T-cell (primary cell): ENCODE measurements around the gene SH3RF1. TPM values are rescaled to one million over a fixed set of nuclear protein-coding genes. Genes with fewer than 3 reads are reported as not detected.

Experiments used
- ATAC-seq, 4 experiments: fragments of 200-7000 bp in 3 of 4; fragments of 150-1000 bp in 1 of 4; cut with Tn5 transposase; replicated peaks in 1 of 4; 1 replicate in 3 of 4; 2 replicates in 1 of 4; pipeline ENCODE4 v1.10.0; 2021; ENCODE audit warnings: moderate library complexity in 3 of 4, mild to moderate bottlenecking in 2 of 4, moderate number of reproducible peaks in 1 of 4
- CTCF ChIA-PET, 2 donors: fragments of 300-600 bp; sonication (Branson Sonifier 250); formaldehyde crosslinking; loops; one replicate each; lab custom pipeline; 2022; ENCODE audit warnings: antibody characterized with exemption in 2 of 2; lab: Charles Lee
- POLR2A ChIA-PET, 2 donors: fragments of 300-600 bp; sonication (Branson Sonifier 250); formaldehyde crosslinking; loops; one replicate each; lab custom pipeline; 2022; ENCODE audit warnings: antibody characterized with exemption in 2 of 2; lab: Charles Lee
- DNase-seq, 35 experiments: peaks; one replicate each; pipeline versions ENCODE4 v3.0.0 to v3.0.0-alpha.2; 2013 to 2023
- H3K27ac ChIP-seq: one replicate; pipeline ENCODE4 v1.5.1; 2013; ENCODE audit warnings: low read length
- H3K27me3 ChIP-seq, 2 experiments: replicated peaks in 1 of 2; 1 replicate in 1 of 2; 2 replicates in 1 of 2; pipeline versions ENCODE4 v1.6.1 to v1.7.0; 2013; ENCODE audit warnings: low read length in 1 of 2, mixed read lengths in 1 of 2; ENCODE audit not compliant: control insufficient read depth in 2 of 2, insufficient read depth in 2 of 2; ENCODE audit errors: extremely low read depth in 1 of 2
- H3K36me3 ChIP-seq, 2 donors: 1 replicate in 1 of 2; 2 replicates in 1 of 2; pipeline versions ENCODE4 v1.6.1 to v1.7.0; 2013; ENCODE audit warnings: low read length in 1 of 2; ENCODE audit not compliant: control insufficient read depth in 2 of 2, insufficient read depth in 1 of 2; ENCODE audit errors: extremely low read depth in 1 of 2
- H3K4me1 ChIP-seq, 2 experiments: 1 replicate in 1 of 2; 2 replicates in 1 of 2; pipeline versions ENCODE4 v1.6.1 to v1.7.0; 2013; ENCODE audit warnings: low read length in 2 of 2, mixed read lengths in 1 of 2; ENCODE audit not compliant: insufficient read depth in 2 of 2, control insufficient read depth in 1 of 2; ENCODE audit errors: extremely low read depth in 1 of 2
- H3K4me3 ChIP-seq, 2 donors: 1 replicate in 1 of 2; 2 replicates in 1 of 2; pipeline versions ENCODE4 v1.5.1 to v1.7.0; 2013; ENCODE audit warnings: mild to moderate bottlenecking in 2 of 2, low read length in 1 of 2, moderate library complexity in 1 of 2; ENCODE audit not compliant: control insufficient read depth in 1 of 2; ENCODE audit errors: extremely low read depth in 1 of 2
- H3K9me3 ChIP-seq: 2 replicates; pipeline ENCODE4 v1.7.0; 2013
- H3K27ac Mint-ChIP-seq, 2 donors: one replicate each; pipeline ENCODE4 v1.8.0; 2020 to 2021; ENCODE audit warnings: mild to moderate bottlenecking in 2 of 2, mixed read lengths in 2 of 2
- H3K27me3 Mint-ChIP-seq, 2 donors: one replicate each; pipeline ENCODE4 v1.8.0; 2021 to 2022; ENCODE audit warnings: mixed read lengths in 2 of 2
- H3K36me3 Mint-ChIP-seq: one replicate; pipeline ENCODE4 v1.8.0; 2021; ENCODE audit warnings: mixed read lengths
- H3K4me1 Mint-ChIP-seq, 3 donors: one replicate each; pipeline ENCODE4 v1.8.0; 2020 to 2022; ENCODE audit warnings: mixed read lengths in 3 of 3, mild to moderate bottlenecking in 1 of 3
- H3K4me3 Mint-ChIP-seq, 3 donors: one replicate each; pipeline ENCODE4 v1.8.0; 2020 to 2022; ENCODE audit warnings: mild to moderate bottlenecking in 3 of 3, mixed read lengths in 3 of 3, moderate library complexity in 3 of 3
- H3K9me3 Mint-ChIP-seq, 3 donors: one replicate each; pipeline ENCODE4 v1.8.0; 2020 to 2022; ENCODE audit warnings: mixed read lengths in 3 of 3
- WGBS: methylation state at CpG from one replicate; pipeline ENCODE4 v1.1.5; 2013; ENCODE audit warnings: missing lambda C conversion rate; ENCODE audit not compliant: insufficient coverage; 5-methylcytosine and 5-hydroxymethylcytosine counted together
- total RNA-seq, 35 experiments: library from RNA in 6 of 35; stranded (reverse) in 6 of 35; fragments of 120-200 nt in 1 of 35; gene quantifications; one replicate each; pipeline versions ENCODE4 v1.2.1 to v1.2.4 and lab custom pipeline; 2013 to 2026

Gene SH3RF1
- total RNA-seq, 5 donors from 2014 or later (not counting 1 experiment from before 2014, with no cell fraction given), result 0.23 to 0.60 (median 0.27) TPM; not detected in 1

DNA sequence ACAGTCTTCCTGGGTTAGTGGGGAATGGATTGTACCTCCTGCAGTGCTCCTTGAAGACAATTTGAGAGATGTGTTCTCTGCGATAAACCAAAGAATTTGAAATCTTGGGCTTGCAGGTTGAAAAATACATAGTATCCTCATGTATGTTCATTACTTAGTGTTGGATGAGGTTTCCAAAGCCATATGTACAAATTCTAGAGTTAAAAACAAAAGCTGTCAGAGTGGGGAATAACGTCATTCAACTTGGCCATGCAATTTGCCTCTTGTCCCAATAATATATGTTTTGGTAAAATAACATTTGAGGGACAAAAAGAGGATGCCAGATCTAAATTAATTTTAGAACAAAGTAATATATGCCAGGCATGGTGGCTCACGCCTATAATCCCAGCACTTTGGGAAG is 209.4 kb downstream of the SH3RF1 start:
- Histone ChIP-seq H3K4me1 (no peaks in the 10 kb centered on the region), H3K36me3 (no peaks in the 10 kb centered on the region), H3K4me3 (no peak overlapping the region), H3K27ac (no peak overlapping the region), H3K27me3 (peaks cover 0 to 3% of the 10 kb centered on the region in 2 experiments), H3K9me3 (no peaks in the 10 kb centered on the region)
- ChIA-PET CTCF (no interaction called here), POLR2A (no interaction called here)
- Mint-ChIP-seq H3K4me3 (no peak overlapping the region), H3K4me1 (no peaks in the 10 kb centered on the region), H3K27me3 (peaks cover 5 to 6% of the 10 kb centered on the region in 2 donors), H3K36me3 (no peaks in the 10 kb centered on the region), H3K9me3 (no peaks in the 10 kb centered on the region), H3K27ac (no peak overlapping the region)
- DNase-seq (no peak), ATAC-seq (no peak)
- WGBS, result no CpG with 5 or more reads among the region's 3 CpGs

DNA sequence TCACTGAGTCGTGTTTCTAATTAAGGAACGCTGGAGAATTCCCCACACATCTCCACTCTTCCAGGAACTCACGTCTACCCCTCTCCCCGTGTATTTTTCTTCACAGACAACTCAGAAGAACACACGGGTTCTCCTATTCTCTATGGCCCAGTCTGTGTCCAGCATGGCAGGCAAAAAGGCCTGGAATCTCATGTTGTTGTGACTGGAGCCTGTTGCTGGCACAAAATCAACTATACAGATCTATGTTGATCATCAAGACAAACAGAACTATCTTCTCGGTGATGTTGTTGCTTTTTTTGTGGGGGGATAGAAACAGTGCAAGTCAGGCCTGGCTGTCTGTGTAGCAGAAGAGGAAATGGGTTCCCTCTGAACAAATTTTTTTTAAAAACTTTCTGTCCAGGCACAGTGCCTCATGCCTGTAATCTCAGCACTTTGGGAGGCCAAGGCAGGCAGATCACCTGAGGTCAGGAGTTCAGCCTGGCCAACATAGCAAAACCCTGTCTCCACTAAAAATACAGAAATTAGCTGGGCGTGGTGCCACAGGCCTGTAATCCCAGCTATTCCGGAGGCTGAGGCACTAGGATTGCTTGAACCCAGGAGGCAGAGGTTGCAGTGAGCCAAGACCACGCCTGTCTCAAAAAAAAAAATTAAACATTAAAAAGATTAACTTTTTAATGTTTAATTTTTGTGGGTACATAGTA is 210.2 kb downstream of the SH3RF1 start:
- CTCF ChIA-PET, result no interaction called here
- no peak overlapping the region for H3K27ac Mint-ChIP-seq
- peaks cover 0 to 3% of the 10 kb centered on the region in 2 experiments for H3K27me3 ChIP-seq
- H3K36me3 ChIP-seq, result no peaks in the 10 kb centered on the region
- POLR2A ChIA-PET, result no interaction called here
- 68% methylated on average over 5 of the region's 9 CpGs for WGBS
- DNase-seq (no peak), ATAC-seq (no peak)
- no peaks in the 10 kb centered on the region for H3K36me3 Mint-ChIP-seq
- H3K4me3 Mint-ChIP-seq, result no peak overlapping the region
- no peaks in the 10 kb centered on the region for H3K9me3 ChIP-seq
- no peak overlapping the region for H3K27ac ChIP-seq
- no peaks in the 10 kb centered on the region for H3K4me1 Mint-ChIP-seq
- no peaks in the 10 kb centered on the region for H3K4me1 ChIP-seq
- H3K27me3 Mint-ChIP-seq, result peaks cover 6 to 13% of the 10 kb centered on the region in 2 donors
- H3K4me3 ChIP-seq, result no peak overlapping the region
- H3K9me3 Mint-ChIP-seq, result no peaks in the 10 kb centered on the region

DNA sequence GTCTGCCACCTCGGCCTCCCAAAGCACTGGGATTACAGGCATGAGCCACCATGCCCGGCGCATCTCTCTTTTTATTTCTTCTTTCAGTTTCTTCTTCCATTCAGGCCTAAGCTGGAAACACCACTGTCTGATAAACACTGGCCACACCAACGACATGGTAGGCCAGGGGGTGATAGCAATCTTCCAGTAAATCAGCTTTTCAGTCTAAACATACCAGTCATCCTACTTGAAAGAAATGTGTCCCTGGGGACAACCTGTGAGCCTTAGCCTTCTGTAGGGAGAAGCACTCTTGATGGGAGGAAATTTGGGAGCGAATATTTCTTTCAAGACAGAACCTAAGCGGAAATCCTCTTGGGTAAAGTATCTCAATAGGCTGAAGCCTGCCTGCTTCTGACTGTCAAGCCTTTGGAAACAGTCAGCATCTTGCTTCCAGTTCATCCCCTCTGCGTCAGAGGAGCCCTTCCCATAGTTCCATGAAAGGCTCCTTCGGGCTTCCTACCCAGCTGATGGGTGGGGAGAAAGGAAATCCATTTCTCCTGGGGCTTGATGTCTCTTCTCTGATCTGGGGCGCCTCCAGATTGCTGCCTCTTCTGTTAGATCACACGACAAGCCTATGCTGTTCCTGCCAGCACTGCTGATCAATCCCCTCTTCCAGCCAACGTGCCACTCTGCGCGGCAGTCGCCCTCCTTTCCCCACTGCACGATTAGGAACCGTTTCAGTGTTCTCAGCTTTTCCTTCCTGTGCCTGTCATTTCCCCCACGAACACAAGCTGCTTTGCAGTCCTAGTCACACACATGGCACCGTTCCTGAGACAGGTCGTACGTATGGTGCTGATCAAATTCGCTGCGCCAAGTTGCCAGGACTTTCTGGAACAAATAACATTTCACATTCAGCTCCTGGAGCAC is 211.2 kb downstream of the SH3RF1 start:
- H3K4me3 Mint-ChIP-seq, result no peak overlapping the region
- WGBS, result 72% methylated on average over 20 of the region's 22 CpGs
- H3K27me3 Mint-ChIP-seq, result peaks cover 6 to 13% of the 10 kb centered on the region in 2 donors

DNA sequence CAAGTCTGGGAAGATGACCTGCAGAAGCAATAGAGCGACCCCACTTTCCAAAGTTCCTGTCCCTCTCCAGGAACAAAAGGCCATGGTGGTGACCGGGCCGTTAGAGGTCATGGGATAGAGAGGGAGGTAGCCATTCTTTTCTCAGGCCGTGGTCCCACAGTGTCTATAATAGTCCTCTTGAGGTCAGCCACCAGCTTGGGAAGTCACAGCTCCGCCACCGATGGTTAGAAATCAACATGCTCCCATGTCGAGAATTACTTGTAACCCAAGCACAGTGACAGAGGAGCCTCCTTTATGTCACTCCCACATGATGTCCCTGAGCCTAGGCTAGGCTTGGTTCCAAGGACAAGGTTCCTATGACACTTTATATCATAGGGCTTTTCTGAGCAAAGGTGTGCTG is 212.4 kb downstream of the SH3RF1 start:
- Histone ChIP-seq H3K4me3 (no peak overlapping the region), H3K27me3 (peaks cover 0 to 3% of the 10 kb centered on the region in 2 experiments), H3K36me3 (no peaks in the 10 kb centered on the region), H3K4me1 (no peaks in the 10 kb centered on the region), H3K9me3 (no peaks in the 10 kb centered on the region), H3K27ac (no peak overlapping the region)
- WGBS, result 81% methylated on average over 6 of the region's 7 CpGs
- Mint-ChIP-seq H3K36me3 (no peaks in the 10 kb centered on the region), H3K27ac (no peak overlapping the region), H3K4me3 (no peak overlapping the region), H3K27me3 (peaks cover 6 to 15% of the 10 kb centered on the region in 2 donors), H3K9me3 (no peaks in the 10 kb centered on the region), H3K4me1 (no peaks in the 10 kb centered on the region)
- CTCF ChIA-PET, result interaction anchor here in 1 of 2 donors (0.6 kb wide), 1 partner anchor 1049 kb away, joined by 3 read pairs; no protein-coding TSS in a partner anchor
- DNase-seq (no peak), ATAC-seq (no peak)
- POLR2A ChIA-PET, result no interaction called here

More for the DNA sequence above, 211.2 kb downstream of the SH3RF1 start:
- Mint-ChIP-seq H3K27ac (no peak overlapping the region), H3K36me3 (no peaks in the 10 kb centered on the region), H3K4me1 (no peaks in the 10 kb centered on the region), H3K9me3 (no peaks in the 10 kb centered on the region)
- CTCF ChIA-PET, result interaction anchor here in 1 of 2 donors (0.6 kb wide), 1 partner anchor 1048 kb away, joined by 3 read pairs; no protein-coding TSS in a partner anchor
- ATAC-seq, result no peak
- no peak for DNase-seq
- no peak overlapping the region for H3K4me3 ChIP-seq
- H3K36me3 ChIP-seq, result no peaks in the 10 kb centered on the region
- H3K27me3 ChIP-seq, result peaks cover 0 to 3% of the 10 kb centered on the region in 2 experiments
- H3K4me1 ChIP-seq, result no peaks in the 10 kb centered on the region
- POLR2A ChIA-PET, result no interaction called here
- no peak overlapping the region for H3K27ac ChIP-seq
- H3K9me3 ChIP-seq, result no peaks in the 10 kb centered on the region

DNA sequence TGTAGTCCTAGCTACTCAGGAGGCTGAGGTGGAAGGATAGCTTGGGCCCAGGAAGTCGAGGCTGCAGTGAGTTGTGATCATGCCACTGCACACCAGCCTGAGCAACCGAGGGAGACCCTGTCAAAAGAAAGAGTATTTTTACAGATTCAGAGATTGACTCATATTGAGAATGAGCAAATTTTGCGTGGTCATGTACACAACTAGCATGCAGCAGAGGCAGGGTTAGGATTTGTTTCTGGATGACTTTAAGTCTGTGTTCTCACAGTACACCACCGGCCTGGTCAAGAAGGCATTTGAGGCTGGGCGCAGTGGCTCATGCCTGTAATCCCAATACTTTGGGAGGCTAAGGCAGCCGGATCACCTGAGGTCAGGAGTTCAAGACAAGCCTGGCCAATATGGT is 215.9 kb downstream of the SH3RF1 start:
- Histone ChIP-seq H3K4me3 (no peak overlapping the region), H3K27me3 (peaks cover 0 to 3% of the 10 kb centered on the region in 2 experiments), H3K4me1 (no peaks in the 10 kb centered on the region), H3K36me3 (no peaks in the 10 kb centered on the region), H3K27ac (no peak overlapping the region), H3K9me3 (no peaks in the 10 kb centered on the region)
- DNase-seq, result no peak
- CTCF ChIA-PET, result no interaction called here
- POLR2A ChIA-PET, result no interaction called here
- WGBS, result 80% methylated on average over 5 of the region's 6 CpGs
- ATAC-seq, result no peak
- Mint-ChIP-seq H3K27ac (no peak overlapping the region), H3K4me1 (no peaks in the 10 kb centered on the region), H3K36me3 (no peaks in the 10 kb centered on the region), H3K27me3 (peaks cover 4 to 19% of the 10 kb centered on the region in 2 donors), H3K4me3 (no peak overlapping the region), H3K9me3 (no peaks in the 10 kb centered on the region)

DNA sequence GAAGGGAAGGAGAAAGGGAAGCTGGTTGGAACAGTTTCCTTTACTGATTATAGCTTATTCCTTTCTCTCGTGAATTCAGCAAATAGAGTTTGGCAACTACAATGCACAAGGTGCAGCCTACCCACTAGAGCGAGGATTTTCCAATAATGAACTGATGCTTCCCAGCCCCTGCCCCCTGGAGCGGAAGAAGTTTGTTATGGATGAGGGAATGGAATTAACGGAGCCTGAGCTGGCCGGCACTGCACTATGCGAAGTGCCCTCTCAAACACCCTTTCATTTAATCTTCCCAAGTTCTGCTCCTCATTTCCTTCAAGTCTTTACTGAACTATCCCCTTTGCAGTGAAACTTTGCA is 218.2 kb downstream of the SH3RF1 start:
- no peaks in the 10 kb centered on the region for H3K9me3 ChIP-seq
- H3K27me3 Mint-ChIP-seq, result peaks cover 2 to 17% of the 10 kb centered on the region in 2 donors
- no peaks in the 10 kb centered on the region for H3K27me3 ChIP-seq
- H3K4me3 ChIP-seq, result no peak overlapping the region
- no peaks in the 10 kb centered on the region for H3K9me3 Mint-ChIP-seq
- H3K27ac Mint-ChIP-seq, result no peak overlapping the region
- ATAC-seq (no peak), DNase-seq (no peak)
- no peaks in the 10 kb centered on the region for H3K36me3 Mint-ChIP-seq
- H3K4me1 Mint-ChIP-seq, result no peaks in the 10 kb centered on the region
- no peaks in the 10 kb centered on the region for H3K36me3 ChIP-seq
- POLR2A ChIA-PET, result no interaction called here
- H3K4me1 ChIP-seq, result no peaks in the 10 kb centered on the region
- H3K4me3 Mint-ChIP-seq, result no peak overlapping the region
- H3K27ac ChIP-seq, result no peak overlapping the region
- WGBS, result 92% methylated on average over 2 of the region's 6 CpGs
- CTCF ChIA-PET, result no interaction called here
